A673 (cell line): ENCODE data around the gene POU1F1. TPM values are rescaled to one million over a fixed set of nuclear protein-coding genes. Genes with fewer than 3 reads are reported as not detected.
"Not testable (repeated sequence)": the region's sequence is repeated elsewhere in the genome, so short reads cannot be mapped to it uniquely, and the experiment has no call there.

Source experiments
- BruUV-seq: library from RNA; stranded (reverse); fragments of 400-500 nt; replicated peaks from 2 replicates; lab custom pipeline; 2021; lab: Mats Ljungman, UMichigan
- CTCF ChIA-PET: fragments of 300-600 bp; sonication (Branson Sonifier 250); formaldehyde crosslinking; loops from one replicate; lab custom pipeline; 2022; ENCODE audit warnings: antibody characterized with exemption; lab: Charles Lee
- POLR2A ChIA-PET: fragments of 300-600 bp; sonication (Branson Sonifier 250); formaldehyde crosslinking; loops from one replicate; lab custom pipeline; 2022; ENCODE audit warnings: antibody characterized with exemption; ENCODE audit not compliant: low non-redundant PET; lab: Charles Lee
- DNase-seq: peaks from one replicate; pipeline ENCODE4 v3.0.0-alpha.2; 2015; ENCODE audit warnings: low spot score
- H3K27ac ChIP-seq: fragments of 200-600 bp; sonication (generic); 2 replicates; pipeline ENCODE4 v1.5.1; 2016; ENCODE audit warnings: mixed run types, low read depth, mild to moderate bottlenecking, mixed read lengths, antibody characterized with exemption, low read length; ENCODE audit not compliant: poor library complexity, severe bottlenecking
- H3K27me3 ChIP-seq: fragments of 200-600 bp; sonication (generic); replicated peaks from 2 replicates; pipeline ENCODE4 v1.6.1; 2017; ENCODE audit warnings: mixed run types, low read depth, mild to moderate bottlenecking, mixed read lengths, antibody characterized with exemption, low read length; ENCODE audit not compliant: insufficient read depth, poor library complexity
- H3K36me3 ChIP-seq: fragments of 200-600 bp; sonication (generic); 2 replicates; pipeline ENCODE4 v1.6.1; 2016; ENCODE audit warnings: mixed run types, mild to moderate bottlenecking, mixed read lengths, antibody characterized with exemption, low read length; ENCODE audit not compliant: insufficient read depth, poor library complexity, severe bottlenecking
- H3K4me1 ChIP-seq: fragments of 200-600 bp; sonication (generic); 2 replicates; pipeline ENCODE4 v1.6.1; 2017; ENCODE audit warnings: mixed run types, mild to moderate bottlenecking, mixed read lengths, antibody characterized with exemption, low read length; ENCODE audit not compliant: insufficient read depth, poor library complexity, severe bottlenecking
- H3K4me3 ChIP-seq: fragments of 200-600 bp; sonication (generic); 2 replicates; pipeline ENCODE4 v1.5.1; 2016; ENCODE audit warnings: low read depth, mixed run types, mild to moderate bottlenecking, mixed read lengths, low read length; ENCODE audit not compliant: poor library complexity, severe bottlenecking
- H3K9me3 ChIP-seq: fragments of 200-600 bp; sonication (generic); 2 replicates; pipeline ENCODE4 v1.6.1; 2016; ENCODE audit warnings: mixed run types, low read depth, mild to moderate bottlenecking, mixed read lengths, antibody characterized with exemption, low read length; ENCODE audit not compliant: poor library complexity, severe bottlenecking
- CTCF ChIP-seq: fragments of 300-800, 200-600 bp; sonication (generic); conservative IDR thresholded peaks from 2 replicates; pipeline ENCODE4 v1.5.1; 2017; ENCODE audit warnings: low read depth, mild to moderate bottlenecking, antibody characterized with exemption, low read length, moderate library complexity, mixed read lengths
- EZH2 ChIP-seq: fragments of 200-600 bp; sonication (generic); IDR thresholded peaks from 2 replicates; pipeline ENCODE4 v1.6.1; 2017; ENCODE audit warnings: borderline replicate concordance, low read depth, mild to moderate bottlenecking, mixed read lengths, antibody characterized with exemption, low read length; ENCODE audit not compliant: poor library complexity, severe bottlenecking
- intact Hi-C: fragments of 100-400 bp; cut with micrococcal nuclease; formaldehyde crosslinking; loops from one replicate; pipeline ENCODE4 v1.10.0; 2022; ENCODE audit not compliant: unreplicated experiment
- total RNA-seq: library from RNA; stranded (reverse); gene quantifications from 2 replicates; pipeline ENCODE4 v1.2.3, GENCODE V29; 2021

POU1F1 gene
- total RNA-seq, 1 experiment from 2014 or later, result 47.5 TPM

GRCh38 chr3:87305517-87305916 is 29.1 kb upstream of the POU1F1 start:
- Histone ChIP-seq H3K27ac (no peak overlapping the region), H3K4me1 (peaks cover 26% of the 10 kb centered on the region), H3K9me3 (no peaks in the 10 kb centered on the region), H3K4me3 (no peak overlapping the region), H3K27me3 (no peaks in the 10 kb centered on the region), H3K36me3 (no peaks in the 10 kb centered on the region)
- ChIA-PET CTCF (no interaction called here), POLR2A (interaction anchor here (0.6 kb wide), 2 partner anchors 486 to 502 kb away, joined by 3 read pairs; no protein-coding TSS in a partner anchor)
- TF ChIP-seq CTCF, result no peak
- TF ChIP-seq EZH2, result no peak
- no peak for DNase-seq
- intact Hi-C loops, result no loop called here
- no TSS peak for BruUV-seq

DNA sequence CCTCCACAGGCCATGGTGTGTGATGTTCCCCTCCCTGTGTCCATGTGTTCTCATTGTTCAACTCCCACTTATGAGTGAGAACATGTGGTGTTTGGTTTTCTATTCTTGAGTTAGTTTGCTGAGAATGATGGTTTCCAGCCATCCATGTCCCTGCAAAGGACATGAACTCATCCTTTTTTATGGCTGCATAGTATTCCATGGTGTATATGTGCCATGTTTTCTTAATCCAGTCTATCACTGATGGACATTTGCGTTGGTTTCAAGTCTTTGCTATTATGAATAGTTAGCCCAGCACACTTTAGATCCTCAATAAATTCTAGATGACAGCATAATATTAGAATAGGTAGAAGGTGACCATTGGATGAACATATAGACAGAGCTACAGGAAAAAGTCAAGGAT is 28.6 kb upstream of the POU1F1 start:
- H3K27ac ChIP-seq, CTCF ChIA-PET, DNase-seq, H3K9me3 ChIP-seq, intact Hi-C loops, BruUV-seq, H3K4me3 ChIP-seq, H3K27me3 ChIP-seq, H3K36me3 ChIP-seq: not testable (repeated sequence)
- POLR2A ChIA-PET, result interaction anchor here (0.6 kb wide), 1 partner anchor 502 kb away, joined by 3 read pairs; no protein-coding TSS in a partner anchor
- peaks cover 30% of the 10 kb centered on the region for H3K4me1 ChIP-seq

DNA sequence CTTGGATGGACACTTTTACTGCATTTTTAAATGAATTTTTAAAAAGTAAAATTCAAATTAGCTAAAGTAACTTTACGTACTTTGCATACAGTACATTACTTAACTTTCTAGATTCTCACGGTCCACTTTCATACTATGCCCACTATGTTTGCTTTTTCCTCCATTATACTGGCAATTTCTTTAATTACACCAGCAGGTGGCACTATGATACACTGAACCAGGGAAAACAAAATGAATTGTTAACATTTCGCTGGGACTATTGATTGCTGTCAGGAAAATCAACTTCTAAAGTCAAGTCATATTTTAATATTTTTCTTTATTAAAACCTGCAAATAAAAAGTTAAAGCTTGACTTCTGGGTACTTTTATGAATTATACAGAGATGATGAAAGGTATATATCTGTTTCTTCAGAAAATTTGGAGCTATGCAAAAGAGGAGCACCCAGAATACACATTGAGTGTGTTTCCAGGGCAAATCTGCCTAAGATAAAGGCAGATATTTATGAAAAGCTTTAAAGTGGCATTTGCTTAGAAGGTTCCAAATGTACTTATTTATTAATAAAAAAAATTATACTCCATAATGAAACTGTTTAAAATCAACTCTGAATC is 21.8 kb upstream of the POU1F1 start:
- peaks cover 43% of the 10 kb centered on the region for H3K4me1 ChIP-seq
- peak; percentile 84 for DNase-seq
- H3K27me3 ChIP-seq, result no peaks in the 10 kb centered on the region
- BruUV-seq, result no TSS peak
- H3K9me3 ChIP-seq, result no peaks in the 10 kb centered on the region
- intact Hi-C loops, result loop anchor here (1.0 to 2.0 kb wide), 3 partner anchors 207 to 815 kb away; no protein-coding TSS in a partner anchor
- POLR2A ChIA-PET, result no interaction called here
- CTCF ChIA-PET, result interaction anchor here (0.5 to 1.3 kb wide), 6 partner anchors 24 to 707 kb away, joined by 3 to 9 read pairs (median 4); no protein-coding TSS in a partner anchor
- H3K4me3 ChIP-seq, result no peak overlapping the region
- TF ChIP-seq CTCF, result peak; percentile 85
- no peak for TF ChIP-seq EZH2
- H3K27ac ChIP-seq, result peak overlapping the region; percentile 17
- H3K36me3 ChIP-seq, result no peaks in the 10 kb centered on the region
